Measurements from ENCODE around the gene CNOT6L.
"Not testable (repeated sequence)": the region's sequence is repeated elsewhere in the genome, so short reads cannot be mapped to it uniquely, and the experiment has no call there.

The CNOT6L gene

GRCh38 chr4:77818602-77819403 is at the start of gene CNOT6L:
CNOT6L (minus strand) TSS chr4:77819368; CDS start chr4:77819308, 60 bp downstream.
- no peaks in the 10 kb centered on the region for H3K36me3 ChIP-seq (replicated peaks)
- in situ Hi-C loops (cut with MboI; ENCODE audit: low sequenced_read_pairs), result no loop called here
- peak in 1 of 2 experiments; percentile 66 for DNase-seq (ENCODE audit: low spot score in 2 of 2)
- no peaks in the 10 kb centered on the region for H3K9me3 ChIP-seq
- H3K27me3 ChIP-seq (ENCODE audit: low read depth), result no peaks in the 10 kb centered on the region
- peaks cover 12% of the 10 kb centered on the region for H3K4me1 ChIP-seq
- H3K4me3 ChIP-seq, result peak within 1 kb of the TSS; percentile 78

- peaks cover 5% of the 10 kb centered on the region for H3K4me1 ChIP-seq
- no peaks in the 10 kb centered on the region for H3K27me3 ChIP-seq (ENCODE audit: low read depth)
- peaks cover 4% of the 10 kb centered on the region for H3K36me3 ChIP-seq (replicated peaks)
- H3K4me3 ChIP-seq, result no peak overlapping the region
- H3K9me3 ChIP-seq, result no peaks in the 10 kb centered on the region
- no peak for DNase-seq (ENCODE audit: low spot score in 2 of 2)
- in situ Hi-C loops (cut with MboI; ENCODE audit: low sequenced_read_pairs), result no loop called here
These were observed 46.1 kb upstream of the CNOT6L start for GRCh38 chr4:77865259-77865658.

GRCh38 chr4:77863341-77863740 is 44.2 kb upstream of the CNOT6L start:
- peak in 1 of 2 experiments; percentile 13 for DNase-seq (ENCODE audit: low spot score in 2 of 2)
- H3K36me3 ChIP-seq (replicated peaks); in situ Hi-C loops (cut with MboI; ENCODE audit: low sequenced_read_pairs); H3K27me3 ChIP-seq (ENCODE audit: low read depth); H3K4me1 ChIP-seq; H3K9me3 ChIP-seq: not testable (repeated sequence)
- peak overlapping the region; percentile 74 for H3K4me3 ChIP-seq

GRCh38 chr4:77862478-77863216 is 43.5 kb upstream of the CNOT6L start, which contains the start of gene MRPL1:
MRPL1 (plus strand) TSS chr4:77862830; CDS start chr4:77862849, 19 bp downstream.
- H3K4me1 ChIP-seq, result peaks cover 5% of the 10 kb centered on the region
- peak within 1 kb of the TSS; percentile 74 for H3K4me3 ChIP-seq
- H3K9me3 ChIP-seq, result no peaks in the 10 kb centered on the region
- no peaks in the 10 kb centered on the region for H3K27me3 ChIP-seq (ENCODE audit: low read depth)
- DNase-seq (ENCODE audit: low spot score in 2 of 2), result peak; percentile 93 to 96
- no peaks in the 10 kb centered on the region for H3K36me3 ChIP-seq (replicated peaks)
- in situ Hi-C loops (cut with MboI; ENCODE audit: low sequenced_read_pairs), result no loop called here

- H3K36me3 ChIP-seq (replicated peaks), result no peaks in the 10 kb centered on the region
- no peaks in the 10 kb centered on the region for H3K27me3 ChIP-seq (ENCODE audit: low read depth)
- no peak for DNase-seq (ENCODE audit: low spot score in 2 of 2)
- in situ Hi-C loops (cut with MboI; ENCODE audit: low sequenced_read_pairs), result no loop called here
- H3K4me1 ChIP-seq, result peaks cover 5% of the 10 kb centered on the region
- no peak overlapping the region for H3K4me3 ChIP-seq
- H3K9me3 ChIP-seq, result no peaks in the 10 kb centered on the region
These were observed 42.3 kb upstream of the CNOT6L start for GRCh38 chr4:77861495-77861894.

- in situ Hi-C loops (cut with MboI; ENCODE audit: low sequenced_read_pairs), result no loop called here
- Histone ChIP-seq H3K27me3 (ENCODE audit: low read depth) (no peaks in the 10 kb centered on the region), H3K4me1 (peaks cover 5% of the 10 kb centered on the region), H3K4me3 (no peak overlapping the region), H3K36me3 (replicated peaks) (no peaks in the 10 kb centered on the region), H3K9me3 (no peaks in the 10 kb centered on the region)
- DNase-seq (ENCODE audit: low spot score in 2 of 2), result no peak
These were observed 40.1 kb upstream of the CNOT6L start for GRCh38 chr4:77859256-77859655.

- H3K4me3 ChIP-seq, result no peak overlapping the region
These were observed 37.0 kb upstream of the CNOT6L start for GRCh38 chr4:77856152-77856551.

GRCh38 chr4:77854431-77855111 is 35.4 kb upstream of the CNOT6L start:
- Histone ChIP-seq H3K9me3 (no peaks in the 10 kb centered on the region), H3K4me3 (no peak overlapping the region), H3K27me3 (ENCODE audit: low read depth) (no peaks in the 10 kb centered on the region), H3K36me3 (replicated peaks) (no peaks in the 10 kb centered on the region), H3K4me1 (no peaks in the 10 kb centered on the region)
- in situ Hi-C loops (cut with MboI; ENCODE audit: low sequenced_read_pairs), result no loop called here
- no peak for DNase-seq (ENCODE audit: low spot score in 2 of 2)

More at GRCh38 chr4:77856152-77856551, 37.0 kb upstream of the CNOT6L start:
- no peaks in the 10 kb centered on the region for H3K9me3 ChIP-seq
- in situ Hi-C loops (cut with MboI; ENCODE audit: low sequenced_read_pairs), result no loop called here
- H3K27me3 ChIP-seq (ENCODE audit: low read depth), result no peaks in the 10 kb centered on the region
- DNase-seq (ENCODE audit: low spot score in 2 of 2), result no peak
- H3K4me1 ChIP-seq, result no peaks in the 10 kb centered on the region
- H3K36me3 ChIP-seq (replicated peaks), result no peaks in the 10 kb centered on the region

- Histone ChIP-seq H3K27me3 (ENCODE audit: low read depth) (no peaks in the 10 kb centered on the region), H3K4me1 (no peaks in the 10 kb centered on the region; the same call in 1 of the 2 replicates), H3K4me3 (no peak overlapping the region), H3K36me3 (replicated peaks) (no peaks in the 10 kb centered on the region), H3K9me3 (no peaks in the 10 kb centered on the region)
- DNase-seq (ENCODE audit: low spot score in 2 of 2), result no peak
- in situ Hi-C loops (cut with MboI; ENCODE audit: low sequenced_read_pairs), result no loop called here
These were observed 33.8 kb upstream of the CNOT6L start for GRCh38 chr4:77852892-77853495.

- no peaks in the 10 kb centered on the region for H3K36me3 ChIP-seq (replicated peaks)
- no peak overlapping the region for H3K4me3 ChIP-seq
- H3K27me3 ChIP-seq (ENCODE audit: low read depth), result no peaks in the 10 kb centered on the region
- no peaks in the 10 kb centered on the region for H3K9me3 ChIP-seq
- H3K4me1 ChIP-seq, result peaks cover 3% of the 10 kb centered on the region
- in situ Hi-C loops (cut with MboI; ENCODE audit: low sequenced_read_pairs), result no loop called here
- DNase-seq (ENCODE audit: low spot score in 2 of 2), result no peak
These were observed 30.3 kb upstream of the CNOT6L start for GRCh38 chr4:77849278-77849965.

GRCh38 chr4:77848508-77848907 is 29.3 kb upstream of the CNOT6L start:
- H3K36me3 ChIP-seq (replicated peaks), result no peaks in the 10 kb centered on the region
- H3K27me3 ChIP-seq (ENCODE audit: low read depth), result no peaks in the 10 kb centered on the region
- no peak for DNase-seq (ENCODE audit: low spot score in 2 of 2)
- peaks cover 3% of the 10 kb centered on the region for H3K4me1 ChIP-seq
- in situ Hi-C loops (cut with MboI; ENCODE audit: low sequenced_read_pairs), result no loop called here
- H3K4me3 ChIP-seq, result no peak overlapping the region
- H3K9me3 ChIP-seq, result no peaks in the 10 kb centered on the region

GRCh38 chr4:77845929-77846328 is 26.8 kb upstream of the CNOT6L start:
- no peaks in the 10 kb centered on the region for H3K36me3 ChIP-seq (replicated peaks)
- peaks cover 3% of the 10 kb centered on the region for H3K4me1 ChIP-seq
- DNase-seq (ENCODE audit: low spot score in 2 of 2), result no peak
- in situ Hi-C loops (cut with MboI; ENCODE audit: low sequenced_read_pairs), result no loop called here
- no peak overlapping the region for H3K4me3 ChIP-seq
- no peaks in the 10 kb centered on the region for H3K27me3 ChIP-seq (ENCODE audit: low read depth)
- no peaks in the 10 kb centered on the region for H3K9me3 ChIP-seq

GRCh38 chr4:77845400-77845799 is 26.2 kb upstream of the CNOT6L start:
- in situ Hi-C loops (cut with MboI; ENCODE audit: low sequenced_read_pairs), result no loop called here

More at GRCh38 chr4:77845400-77845799, 26.2 kb upstream of the CNOT6L start:
- no peak overlapping the region for H3K4me3 ChIP-seq
- no peak for DNase-seq (ENCODE audit: low spot score in 2 of 2)
- H3K36me3 ChIP-seq (replicated peaks), result no peaks in the 10 kb centered on the region
- H3K4me1 ChIP-seq, result peaks cover 3% of the 10 kb centered on the region
- no peaks in the 10 kb centered on the region for H3K9me3 ChIP-seq
- no peaks in the 10 kb centered on the region for H3K27me3 ChIP-seq (ENCODE audit: low read depth)

Measured in HAP-1 (cell line).